ENCODE measurements around the gene KTN1.

DNA sequence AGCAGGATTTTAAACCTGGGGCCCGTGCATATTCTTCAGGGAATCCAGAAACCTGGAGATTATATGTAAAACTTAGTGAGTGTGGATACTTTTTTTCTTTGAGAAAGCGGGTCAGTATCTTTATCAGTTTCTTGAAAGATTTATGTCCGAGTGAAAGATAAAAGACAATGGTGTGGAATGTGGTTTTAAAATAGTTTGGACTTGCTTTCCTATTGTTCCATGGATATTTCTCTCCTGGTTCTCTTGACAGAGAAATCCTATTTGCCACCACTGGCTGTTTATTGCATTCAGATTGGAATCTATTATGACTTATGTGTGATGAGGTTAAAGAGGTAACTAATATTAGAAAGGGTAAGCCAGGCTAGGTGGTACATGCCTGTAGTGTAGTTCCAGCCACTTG is 27.4 kb downstream of the KTN1 start:
- TF ChIP-seq, protein P1, sequence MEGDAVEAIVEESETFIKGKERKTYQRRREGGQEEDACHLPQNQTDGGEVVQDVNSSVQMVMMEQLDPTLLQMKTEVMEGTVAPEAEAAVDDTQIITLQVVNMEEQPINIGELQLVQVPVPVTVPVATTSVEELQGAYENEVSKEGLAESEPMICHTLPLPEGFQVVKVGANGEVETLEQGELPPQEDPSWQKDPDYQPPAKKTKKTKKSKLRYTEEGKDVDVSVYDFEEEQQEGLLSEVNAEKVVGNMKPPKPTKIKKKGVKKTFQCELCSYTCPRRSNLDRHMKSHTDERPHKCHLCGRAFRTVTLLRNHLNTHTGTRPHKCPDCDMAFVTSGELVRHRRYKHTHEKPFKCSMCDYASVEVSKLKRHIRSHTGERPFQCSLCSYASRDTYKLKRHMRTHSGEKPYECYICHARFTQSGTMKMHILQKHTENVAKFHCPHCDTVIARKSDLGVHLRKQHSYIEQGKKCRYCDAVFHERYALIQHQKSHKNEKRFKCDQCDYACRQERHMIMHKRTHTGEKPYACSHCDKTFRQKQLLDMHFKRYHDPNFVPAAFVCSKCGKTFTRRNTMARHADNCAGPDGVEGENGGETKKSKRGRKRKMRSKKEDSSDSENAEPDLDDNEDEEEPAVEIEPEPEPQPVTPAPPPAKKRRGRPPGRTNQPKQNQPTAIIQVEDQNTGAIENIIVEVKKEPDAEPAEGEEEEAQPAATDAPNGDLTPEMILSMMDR (IDR thresholded peaks at IDR 0.05), result no peak
- TF ChIP-seq POLR2A (IDR thresholded peaks at IDR 0.05), result no peak

Measured in ovary (tissue), 3 donors.